Measurements from ENCODE around the gene FGF6. TPM values are rescaled to one million over a fixed set of nuclear protein-coding genes. Genes with fewer than 3 reads are reported as not detected.

Gene FGF6
- total and polyA plus RNA-seq, 2 of the 13 experiments (the other 11 are each of a cell fraction or from before 2014, with no cell fraction given), result not detected

DNA sequence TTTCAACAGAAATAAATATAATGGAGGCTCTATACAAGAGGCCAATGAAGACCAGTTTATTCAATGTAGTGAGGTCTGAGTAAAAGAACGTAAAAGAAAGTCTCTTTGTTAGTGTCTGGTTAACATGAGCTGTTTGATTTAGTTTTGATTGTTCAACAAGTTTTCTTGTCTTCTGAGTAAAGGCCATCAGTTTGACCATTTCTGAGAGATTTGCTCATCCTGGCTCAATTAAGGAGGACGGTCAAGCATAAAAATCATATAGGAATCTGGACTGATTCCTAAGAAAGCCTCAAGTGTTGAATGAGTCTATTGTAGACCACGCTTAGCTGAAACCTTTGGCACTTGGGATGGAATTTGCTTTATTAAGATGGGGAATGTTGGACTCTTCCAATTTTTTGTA lies 33.6 kb downstream of the FGF6 start:
- POLR2A ChIA-PET, result no interaction called here

DNA sequence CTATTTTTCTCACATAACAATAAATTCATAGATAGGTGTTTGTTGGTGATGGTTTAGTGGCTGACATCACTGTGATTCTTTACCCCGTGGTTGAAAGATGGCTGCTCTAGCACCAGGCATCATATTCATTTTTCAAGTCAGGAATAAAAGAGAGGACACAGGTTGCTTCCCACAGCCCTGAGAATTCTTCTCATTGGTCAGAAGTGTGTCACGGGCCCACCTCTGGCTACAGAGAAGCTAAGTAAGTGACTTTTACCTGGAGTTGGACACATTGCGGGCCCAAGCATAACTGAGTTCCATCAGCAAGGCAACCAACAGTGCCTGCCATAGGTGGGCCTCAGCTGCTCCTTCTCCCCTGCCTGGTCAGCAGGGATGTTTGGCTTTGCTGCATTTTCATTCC lies 38.5 kb downstream of the FGF6 start:
- H3K4me2 ChIP-seq (ENCODE audit: low read depth, low read length), result no peak overlapping the region
- no peak for TF ChIP-seq GMEB2 (CRISPR knock-in tag; IDR thresholded peaks at IDR 0.05; ENCODE audit: low read depth)
- TF ChIP-seq FOXK2 (IDR thresholded peaks at IDR 0.05), result no peak
- no peak for TF ChIP-seq ZNF777 (CRISPR knock-in tag; IDR thresholded peaks at IDR 0.05)
- TF ChIP-seq, protein P1, sequence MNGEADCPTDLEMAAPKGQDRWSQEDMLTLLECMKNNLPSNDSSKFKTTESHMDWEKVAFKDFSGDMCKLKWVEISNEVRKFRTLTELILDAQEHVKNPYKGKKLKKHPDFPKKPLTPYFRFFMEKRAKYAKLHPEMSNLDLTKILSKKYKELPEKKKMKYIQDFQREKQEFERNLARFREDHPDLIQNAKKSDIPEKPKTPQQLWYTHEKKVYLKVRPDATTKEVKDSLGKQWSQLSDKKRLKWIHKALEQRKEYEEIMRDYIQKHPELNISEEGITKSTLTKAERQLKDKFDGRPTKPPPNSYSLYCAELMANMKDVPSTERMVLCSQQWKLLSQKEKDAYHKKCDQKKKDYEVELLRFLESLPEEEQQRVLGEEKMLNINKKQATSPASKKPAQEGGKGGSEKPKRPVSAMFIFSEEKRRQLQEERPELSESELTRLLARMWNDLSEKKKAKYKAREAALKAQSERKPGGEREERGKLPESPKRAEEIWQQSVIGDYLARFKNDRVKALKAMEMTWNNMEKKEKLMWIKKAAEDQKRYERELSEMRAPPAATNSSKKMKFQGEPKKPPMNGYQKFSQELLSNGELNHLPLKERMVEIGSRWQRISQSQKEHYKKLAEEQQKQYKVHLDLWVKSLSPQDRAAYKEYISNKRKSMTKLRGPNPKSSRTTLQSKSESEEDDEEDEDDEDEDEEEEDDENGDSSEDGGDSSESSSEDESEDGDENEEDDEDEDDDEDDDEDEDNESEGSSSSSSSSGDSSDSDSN (CRISPR knock-in tag; IDR thresholded peaks at IDR 0.05), result no peak
- no peak for TF ChIP-seq EED (CRISPR knock-in tag; IDR thresholded peaks at IDR 0.05)
- no peak for TF ChIP-seq TRIM24 (CRISPR knock-in tag; IDR thresholded peaks at IDR 0.05)
- no peak for TF ChIP-seq ELF3 (CRISPR knock-in tag; IDR thresholded peaks at IDR 0.05)
- TF ChIP-seq ZNF776 (CRISPR knock-in tag; IDR thresholded peaks at IDR 0.05), result no peak
- TF ChIP-seq HNF4G (IDR thresholded peaks at IDR 0.05; ENCODE audit: borderline replicate concordance, low read depth, low read length), result no peak
- no peak for TF ChIP-seq HNF4G (CRISPR knock-in tag; IDR thresholded peaks at IDR 0.05; ENCODE audit: borderline replicate concordance, low read depth)
- no peaks in the 10 kb centered on the region for H3K4me1 ChIP-seq (ENCODE audit: insufficient read depth, low read length)
- no peaks in the 10 kb centered on the region for H3K36me3 ChIP-seq (replicated peaks in 1 of 2; ENCODE audit: control insufficient read depth in 1 of 2, insufficient read depth in 2 of 2, low read length in 2 of 2)
- intact Hi-C loops (cut with micrococcal nuclease; ENCODE audit: unreplicated experiment) (no loop called here), in situ Hi-C loops (cut with HindIII; ENCODE audit: extremely low pct_ligation_motif_present, low pct_unique_long_range_greater_than_20kb) (no loop called here)
- no peak for DNase-seq (ENCODE audit: low spot score)
- H4K20me1 ChIP-seq (ENCODE audit: insufficient read depth, low read length), result no peaks in the 10 kb centered on the region
- no peak overlapping the region for H2AFZ ChIP-seq (ENCODE audit: low read length)
- no TSS peak for BruUV-seq (replicated peaks)
- no peak for ATAC-seq
- H3K79me2 ChIP-seq (ENCODE audit: insufficient read depth, low read length), result no peaks in the 10 kb centered on the region
- POLR2A ChIA-PET, result no interaction called here
- no peaks in the 10 kb centered on the region for H3K9me3 ChIP-seq (ENCODE audit: low read length)
- 4% methylated on average over 3 of the region's 3 CpGs for whole genome bisulfite sequencing (ENCODE audit: low lambda C conversion rate)
- no peak overlapping the region for H3K4me3 ChIP-seq (replicated peaks in 1 of 3; ENCODE audit: insufficient read depth in 1 of 3, low read depth in 2 of 3, low read length in 3 of 3)
- CTCF ChIA-PET (ENCODE audit: low intra/inter-chr PET ratio, low total read pairs), result no interaction called here
- FAIRE-seq, result no peak
- H3K9ac ChIP-seq (ENCODE audit: insufficient read depth, low read depth, low read length), result no peak overlapping the region
- H3K27ac ChIP-seq (ENCODE audit: extremely low read length, insufficient read depth, low read length), result no peak overlapping the region
- peaks cover 2 to 28% of the 10 kb centered on the region in 2 experiments; a peak in 2 of 5 replicates for H3K27me3 ChIP-seq (ENCODE audit: control insufficient read depth in 1 of 2, insufficient read depth in 2 of 2, low read length in 2 of 2)

More for the DNA sequence above, 33.6 kb downstream of the FGF6 start:
- in situ Hi-C loops (cut with HindIII; ENCODE audit: extremely low pct_ligation_motif_present, low pct_unique_long_range_greater_than_20kb), result loop anchor here (10.0 kb wide), 1 partner anchor 107 kb away; no protein-coding TSS in a partner anchor
- no peak for ATAC-seq
- 13% methylated on average over 3 of the region's 3 CpGs for WGBS (ENCODE audit: low lambda C conversion rate)
- Histone ChIP-seq H3K9me3 (ENCODE audit: low read length) (no peaks in the 10 kb centered on the region), H4K20me1 (ENCODE audit: insufficient read depth, low read length) (no peaks in the 10 kb centered on the region), H2AFZ (ENCODE audit: low read length) (no peak overlapping the region), H3K9ac (ENCODE audit: insufficient read depth, low read depth, low read length) (no peak overlapping the region), H3K4me3 (replicated peaks in 1 of 3; ENCODE audit: insufficient read depth in 1 of 3, low read depth in 2 of 3, low read length in 3 of 3) (no peak overlapping the region), H3K27me3 (ENCODE audit: control insufficient read depth in 1 of 2, insufficient read depth in 2 of 2, low read length in 2 of 2) (peaks cover 3 to 49% of the 10 kb centered on the region in 2 experiments; a peak in 4 of 5 replicates), H3K36me3 (replicated peaks in 1 of 2; ENCODE audit: control insufficient read depth in 1 of 2, insufficient read depth in 2 of 2, low read length in 2 of 2) (no peaks in the 10 kb centered on the region), H3K4me2 (ENCODE audit: low read depth, low read length) (no peak overlapping the region), H3K27ac (ENCODE audit: extremely low read length, insufficient read depth, low read length) (no peak overlapping the region), H3K79me2 (ENCODE audit: insufficient read depth, low read length) (no peaks in the 10 kb centered on the region), H3K4me1 (ENCODE audit: insufficient read depth, low read length) (no peaks in the 10 kb centered on the region)
- BruUV-seq (replicated peaks), result no TSS peak
- FAIRE-seq, result no peak
- TF ChIP-seq TBP (CRISPR knock-in tag; IDR thresholded peaks at IDR 0.05) (no peak), SMC3 (IDR thresholded peaks at IDR 0.05; ENCODE audit: low read length) (no peak), ISL2 (CRISPR knock-in tag; IDR thresholded peaks at IDR 0.05) (no peak), ZSCAN12 (CRISPR knock-in tag; IDR thresholded peaks at IDR 0.05) (no peak)
- intact Hi-C loops (cut with micrococcal nuclease; ENCODE audit: unreplicated experiment), result no loop called here
- DNase-seq (ENCODE audit: low spot score), result no peak
- CTCF ChIA-PET (ENCODE audit: low intra/inter-chr PET ratio, low total read pairs), result no interaction called here
